HG03060 (cell line): ENCODE results near the gene NLRP7.

ENCODE experiments used
- ATAC-seq: cut with Tn5 transposase; IDR thresholded peaks from one replicate; pipeline ENCODE4 v1.9.1; 2021; ENCODE audit warnings: low read depth, moderate number of reproducible peaks; ENCODE audit not compliant: unreplicated experiment

Gene NLRP7

DNA sequence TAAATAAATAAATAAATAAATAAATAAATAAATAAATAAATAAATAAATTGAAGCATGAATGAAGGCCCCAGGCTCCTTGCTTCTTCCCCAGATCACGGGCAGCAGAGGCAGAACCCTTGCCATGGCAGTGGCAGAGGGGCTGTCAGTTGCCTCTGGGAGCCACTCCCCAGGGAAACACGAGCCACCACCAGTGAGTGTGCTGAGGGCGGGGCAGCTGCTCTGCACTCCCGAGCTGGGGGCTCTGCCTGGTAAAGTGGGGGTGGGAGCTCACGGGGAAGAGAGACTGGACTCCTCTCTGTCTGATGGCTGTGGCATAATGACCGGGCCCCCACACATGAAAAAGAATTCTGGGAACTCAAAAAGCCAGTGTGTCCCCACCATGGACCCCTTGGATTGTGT lies 65.4 kb downstream of the NLRP7 start:
- no peak for ATAC-seq

DNA sequence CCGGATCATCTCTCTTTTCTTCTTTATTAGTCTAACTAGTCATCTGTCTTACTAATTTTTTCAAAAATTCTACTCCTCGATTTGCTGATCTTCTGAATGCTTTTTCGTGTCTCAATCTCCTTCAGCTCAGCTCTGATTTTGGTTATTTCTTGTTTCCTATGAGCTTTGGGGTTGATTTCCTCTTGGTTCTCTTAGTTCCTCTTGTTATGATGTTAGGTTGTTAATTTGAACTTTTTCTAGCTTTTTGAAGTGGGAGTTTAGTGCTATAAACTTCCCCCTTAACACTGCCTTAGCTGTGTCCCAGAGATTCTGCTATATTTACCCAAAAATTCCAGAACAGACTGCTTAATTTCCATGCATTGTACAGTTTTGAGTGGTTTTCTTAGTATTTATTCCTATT lies 69.9 kb downstream of the NLRP7 start:
- no peak for ATAC-seq

DNA sequence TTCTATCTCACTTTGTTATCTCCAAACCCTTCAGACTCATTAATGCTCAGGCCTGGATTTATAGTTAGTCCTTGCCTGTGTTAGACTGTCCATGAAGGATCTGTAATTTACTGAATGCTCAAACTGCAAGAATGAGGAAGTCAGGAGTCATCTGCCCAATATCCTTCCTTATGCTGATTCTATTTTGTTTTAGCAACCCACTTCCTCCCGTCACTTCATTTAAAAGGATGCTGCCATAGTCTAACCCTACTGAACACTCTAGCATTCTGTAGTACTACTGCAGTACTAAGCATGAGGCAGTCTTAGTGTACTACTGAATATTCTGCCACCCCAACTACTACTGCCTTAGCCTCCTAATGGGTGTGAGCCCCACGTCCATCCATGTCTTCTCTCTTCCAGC lies 71.8 kb downstream of the NLRP7 start:
- no peak for ATAC-seq

DNA sequence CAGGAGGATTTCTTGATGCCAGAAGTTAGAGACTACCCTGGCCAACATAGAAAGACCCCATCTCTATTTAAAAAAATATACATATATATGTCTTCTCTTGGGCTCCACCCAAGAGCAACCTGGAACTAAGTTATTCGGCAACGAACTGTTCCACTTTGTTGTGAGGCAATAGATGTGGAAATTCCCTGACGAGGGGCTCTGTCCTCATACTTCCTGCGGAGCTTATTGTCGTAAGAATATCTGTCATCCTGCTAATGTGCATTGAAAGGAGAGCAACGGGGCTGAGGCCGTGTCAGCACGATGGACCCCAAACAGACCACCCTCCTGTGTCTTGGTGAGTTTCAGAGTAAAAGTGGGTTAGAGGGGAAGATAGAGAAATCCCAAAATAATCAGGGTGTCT lies 73.3 kb downstream of the NLRP7 start, which contains the start of gene FCAR:
Gene FCAR (plus strand): TSS at position 246 of the 400 bp plus-strand sequence. CDS start 55 bp downstream, at position 301.
- no peak for ATAC-seq
